Retinal pigment epithelial cell (primary cell): ENCODE results near the gene SLC9A9.

Experiments
- DNase-seq: peaks from one replicate; pipeline ENCODE4 v3.0.0-alpha.2; 2010; ENCODE audit warnings: low read depth
- H3K4me3 ChIP-seq: 2 replicates; pipeline ENCODE4 v1.5.1; 2011; ENCODE audit warnings: mild to moderate bottlenecking, low read length, control low read depth, moderate library complexity
- CTCF ChIP-seq: conservative IDR thresholded peaks from 2 replicates; pipeline ENCODE4 v1.5.1; 2011; ENCODE audit warnings: low read depth, low read length, control low read depth, inconsistent platforms

Gene SLC9A9

GRCh38 chr3:143650120-143650519 lies 198.1 kb downstream of the SLC9A9 start:
- TF ChIP-seq CTCF: no peak
- DNase-seq: no peak
- no peak overlapping the region for H3K4me3 ChIP-seq

GRCh38 chr3:143648708-143649107 lies 199.6 kb downstream of the SLC9A9 start:
- TF ChIP-seq CTCF: peak; percentile 62
- no peak for DNase-seq
- no peak overlapping the region for H3K4me3 ChIP-seq

- TF ChIP-seq CTCF: no peak
- no peak for DNase-seq
- no peak overlapping the region for H3K4me3 ChIP-seq
Observed at GRCh38 chr3:143648218-143648617, 200.1 kb downstream of the SLC9A9 start.

- peak overlapping the region; percentile 17 for H3K4me3 ChIP-seq
- DNase-seq: peak; percentile 74
- peak; percentile 71 for TF ChIP-seq CTCF
Observed at GRCh38 chr3:143644370-143645089, 203.7 kb downstream of the SLC9A9 start.

GRCh38 chr3:143643905-143644304 lies 204.4 kb downstream of the SLC9A9 start:
- no peak for DNase-seq
- TF ChIP-seq CTCF: no peak

GRCh38 chr3:143640774-143641173 lies 207.5 kb downstream of the SLC9A9 start:
- TF ChIP-seq CTCF: no peak
- H3K4me3 ChIP-seq: no peak overlapping the region
- DNase-seq: no peak

More at GRCh38 chr3:143643905-143644304, 204.4 kb downstream of the SLC9A9 start:
- H3K4me3 ChIP-seq: no peak overlapping the region

GRCh38 chr3:143637133-143637532 lies 211.1 kb downstream of the SLC9A9 start:
- TF ChIP-seq CTCF: no peak
- DNase-seq: no peak

More at GRCh38 chr3:143637133-143637532, 211.1 kb downstream of the SLC9A9 start:
- H3K4me3 ChIP-seq: no peak overlapping the region
